Tibial artery (tissue), 4 donors: Measurements from ENCODE around the gene ACIN1.

Experiments
- DNase-seq, 2 donors: peaks; one replicate each; pipeline ENCODE4 v3.0.0-alpha.2; 2019
- H3K27ac ChIP-seq, 2 donors: fragments of 200-600 bp; sonication (generic) in 1 of 2; 1 replicate in 1 of 2; 2 replicates in 1 of 2; pipeline ENCODE4 v1.5.1; 2018 to 2019; ENCODE audit warnings: mild to moderate bottlenecking in 1 of 2
- H3K27me3 ChIP-seq, 2 donors: fragments of 200-600 bp; sonication (generic) in 1 of 2; one replicate each; pipeline versions ENCODE4 v1.5.1 to v1.6.0; 2016 to 2019
- H3K36me3 ChIP-seq, 3 donors: fragments of 200-600 bp; sonication (generic) in 2 of 3; one replicate each; pipeline ENCODE4 v1.5.1; 2016 to 2019; ENCODE audit warnings: mild to moderate bottlenecking in 2 of 3
- H3K4me1 ChIP-seq, 4 donors: fragments of 200-600 bp; sonication (generic) in 2 of 4; 1 replicate in 3 of 4; 2 replicates in 1 of 4; pipeline ENCODE4 v1.5.1; 2016 to 2019
- H3K4me3 ChIP-seq, 2 donors: fragments of 200-600 bp; sonication (generic) in 1 of 2; 1 replicate in 1 of 2; 2 replicates in 1 of 2; pipeline ENCODE4 v1.5.1; 2018 to 2019; ENCODE audit warnings: mild to moderate bottlenecking in 2 of 2
- H3K9me3 ChIP-seq, 3 donors: fragments of 200-600 bp; sonication (generic) in 1 of 3; one replicate each; pipeline ENCODE4 v1.5.1; 2016 to 2019
- intact Hi-C: fragments of 100-400 bp; cut with DNase I; formaldehyde crosslinking; loops from one replicate; pipeline ENCODE4 v1.15.0; 2023; ENCODE audit warnings: low total_unique reads
- TF ChIP-seq, protein P1 (sequence below), 2 experiments: fragments of 200-600 bp in 1 of 2; fragments of 450-650 bp in 1 of 2; IDR thresholded peaks; one replicate each; pipeline ENCODE4 v1.5.1; 2017 to 2019; ENCODE audit warnings: antibody characterized with exemption in 2 of 2, mild to moderate bottlenecking in 1 of 2, moderate library complexity in 1 of 2

ACIN1 gene

DNA sequence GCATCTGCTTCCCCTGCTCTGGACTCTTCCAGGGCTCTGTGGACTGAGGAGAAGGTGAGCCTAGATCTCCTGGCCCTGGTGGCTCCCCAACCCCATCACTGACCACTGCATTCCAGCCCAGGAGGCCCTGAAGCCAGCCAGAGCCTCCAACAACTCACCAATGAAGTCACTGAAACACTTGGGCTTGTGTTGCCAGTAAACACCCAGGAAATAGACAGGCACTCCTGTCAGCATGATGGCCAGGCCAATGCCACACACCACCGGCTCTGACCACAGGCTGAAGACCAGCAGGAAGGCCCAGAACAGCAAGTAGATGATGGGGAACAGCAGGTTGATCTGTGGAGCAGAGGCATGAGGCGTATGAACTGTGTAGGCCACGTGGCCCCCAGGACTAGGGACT is 32.9 kb upstream of the ACIN1 start:
- TF ChIP-seq, protein P1, sequence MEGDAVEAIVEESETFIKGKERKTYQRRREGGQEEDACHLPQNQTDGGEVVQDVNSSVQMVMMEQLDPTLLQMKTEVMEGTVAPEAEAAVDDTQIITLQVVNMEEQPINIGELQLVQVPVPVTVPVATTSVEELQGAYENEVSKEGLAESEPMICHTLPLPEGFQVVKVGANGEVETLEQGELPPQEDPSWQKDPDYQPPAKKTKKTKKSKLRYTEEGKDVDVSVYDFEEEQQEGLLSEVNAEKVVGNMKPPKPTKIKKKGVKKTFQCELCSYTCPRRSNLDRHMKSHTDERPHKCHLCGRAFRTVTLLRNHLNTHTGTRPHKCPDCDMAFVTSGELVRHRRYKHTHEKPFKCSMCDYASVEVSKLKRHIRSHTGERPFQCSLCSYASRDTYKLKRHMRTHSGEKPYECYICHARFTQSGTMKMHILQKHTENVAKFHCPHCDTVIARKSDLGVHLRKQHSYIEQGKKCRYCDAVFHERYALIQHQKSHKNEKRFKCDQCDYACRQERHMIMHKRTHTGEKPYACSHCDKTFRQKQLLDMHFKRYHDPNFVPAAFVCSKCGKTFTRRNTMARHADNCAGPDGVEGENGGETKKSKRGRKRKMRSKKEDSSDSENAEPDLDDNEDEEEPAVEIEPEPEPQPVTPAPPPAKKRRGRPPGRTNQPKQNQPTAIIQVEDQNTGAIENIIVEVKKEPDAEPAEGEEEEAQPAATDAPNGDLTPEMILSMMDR (IDR thresholded peaks at IDR 0.05), result no peak
- peaks cover 63 to 71% (median 65%) of the 10 kb centered on the region in 3 donors for H3K36me3 ChIP-seq

DNA sequence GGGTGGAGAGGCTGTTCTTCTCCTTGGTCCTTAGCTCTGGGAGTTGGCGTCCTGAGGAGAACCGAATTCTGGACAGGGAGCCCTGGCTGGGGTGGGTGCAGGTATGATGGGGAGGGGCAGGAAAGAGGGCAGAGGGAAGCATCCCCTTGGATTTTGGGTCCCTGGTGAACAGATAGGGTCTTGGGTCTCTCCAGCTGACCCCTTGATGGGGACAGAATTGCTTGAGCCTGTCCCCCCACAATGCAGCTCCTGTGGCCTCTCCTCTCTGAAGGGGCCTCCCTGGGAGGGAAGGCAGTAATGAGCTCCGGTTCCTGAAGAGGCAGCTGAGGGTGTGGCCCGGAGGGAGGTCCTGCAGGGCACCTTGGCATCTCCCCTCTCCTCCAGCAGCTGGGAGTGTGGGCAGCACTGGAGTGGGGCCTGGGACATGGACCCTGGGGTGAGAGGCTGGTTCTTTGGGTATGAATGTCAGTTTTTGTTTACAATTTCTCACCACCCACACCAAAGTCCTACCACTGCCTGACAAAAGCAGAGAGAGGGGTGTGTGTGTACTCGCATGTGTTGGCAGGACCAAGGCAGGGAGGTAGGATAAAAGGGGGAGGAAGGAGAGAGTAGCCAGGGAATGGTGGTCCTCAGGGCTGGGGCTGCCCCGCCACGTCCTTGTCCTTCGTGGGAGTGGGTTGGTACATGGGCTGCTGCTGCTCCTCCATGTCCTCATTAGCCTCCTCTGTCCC is 31.8 kb upstream of the ACIN1 start:
- TF ChIP-seq, protein P1 (IDR thresholded peaks at IDR 0.05), result no peak
- Histone ChIP-seq H3K4me3 (no peak overlapping the region), H3K9me3 (no peaks in the 10 kb centered on the region), H3K27me3 (no peaks in the 10 kb centered on the region), H3K36me3 (peaks cover 52 to 59% (median 53%) of the 10 kb centered on the region in 3 donors), H3K4me1 (peaks cover 3 to 37% (median 30%) of the 10 kb centered on the region in 4 donors), H3K27ac (peak overlapping the region; percentile 48 to 68)
- DNase-seq, result no peak
- intact Hi-C loops, result no loop called here

More for the DNA sequence above, 32.9 kb upstream of the ACIN1 start:
- Histone ChIP-seq H3K9me3 (no peaks in the 10 kb centered on the region), H3K4me1 (peaks cover 3 to 35% (median 30%) of the 10 kb centered on the region in 4 donors), H3K27me3 (no peaks in the 10 kb centered on the region), H3K27ac (peak overlapping the region in 1 of 2 donors; percentile 15), H3K4me3 (no peak overlapping the region)
- intact Hi-C loops, result no loop called here
- DNase-seq, result no peak

DNA sequence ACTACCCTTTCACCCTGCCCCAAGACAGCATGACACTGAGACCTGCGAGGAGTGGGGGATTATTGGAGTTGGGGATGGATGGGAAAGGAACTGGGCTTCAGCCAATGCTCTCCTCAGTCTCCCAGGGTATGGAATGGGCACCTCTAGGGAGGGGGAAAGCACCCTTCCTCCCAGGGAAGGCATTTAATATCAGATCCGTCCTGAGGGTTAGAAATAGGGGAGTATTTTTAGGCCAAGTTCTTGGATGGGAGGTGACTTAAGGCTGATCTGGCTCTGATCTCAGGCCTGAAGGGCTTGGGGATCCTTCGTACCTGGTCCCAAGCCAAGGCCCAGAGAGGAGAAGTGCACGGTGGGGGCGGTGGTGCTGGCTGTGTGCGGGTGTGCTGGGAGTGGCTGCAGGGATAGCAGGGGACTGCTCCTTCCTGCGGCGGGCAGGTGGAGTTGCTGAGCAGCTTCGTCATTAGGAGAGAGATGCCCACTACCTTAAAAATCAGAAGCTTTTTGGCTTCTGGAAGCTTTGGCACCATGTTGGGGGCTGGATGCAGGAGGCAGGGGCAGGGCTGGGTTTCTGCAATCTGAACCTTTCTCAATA is 31.1 kb upstream of the ACIN1 start:
- H3K4me3 ChIP-seq, result no peak overlapping the region
- H3K9me3 ChIP-seq, result no peaks in the 10 kb centered on the region
- intact Hi-C loops, result no loop called here
- TF ChIP-seq, protein P1 (IDR thresholded peaks at IDR 0.05), result no peak
- H3K36me3 ChIP-seq, result peaks cover 45 to 52% (median 46%) of the 10 kb centered on the region in 3 donors
- no peak for DNase-seq
- H3K27ac ChIP-seq, result peak overlapping the region; percentile 48 to 68
- H3K4me1 ChIP-seq, result peaks cover 3 to 44% (median 33%) of the 10 kb centered on the region in 4 donors
- H3K27me3 ChIP-seq, result no peaks in the 10 kb centered on the region

DNA sequence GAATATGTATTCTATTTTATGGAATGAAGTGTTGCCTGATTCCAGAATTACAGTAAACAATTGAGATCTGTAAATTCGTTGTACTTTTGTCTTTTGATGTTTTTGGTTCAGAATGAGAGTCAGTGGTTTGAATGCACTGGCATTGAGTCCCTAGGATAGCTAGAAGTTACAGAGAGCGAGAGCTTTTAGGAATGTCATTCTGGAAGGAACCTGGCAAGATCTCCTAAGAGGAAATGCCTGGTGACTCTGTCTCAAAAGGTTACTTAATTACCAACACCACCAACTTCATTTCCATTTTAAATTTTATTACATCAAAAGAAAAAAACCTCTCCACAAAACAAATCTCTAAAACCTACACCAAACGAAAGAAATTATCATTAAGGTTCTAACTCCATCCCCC is 30.1 kb upstream of the ACIN1 start:
- Histone ChIP-seq H3K27me3 (no peaks in the 10 kb centered on the region), H3K4me1 (peaks cover 3 to 45% (median 35%) of the 10 kb centered on the region in 4 donors), H3K27ac (peak overlapping the region; percentile 48 to 68), H3K4me3 (no peak overlapping the region), H3K9me3 (no peaks in the 10 kb centered on the region), H3K36me3 (peaks cover 35 to 42% (median 36%) of the 10 kb centered on the region in 3 donors)
- no peak for DNase-seq
- intact Hi-C loops, result no loop called here
- TF ChIP-seq, protein P1 (IDR thresholded peaks at IDR 0.05), result no peak

DNA sequence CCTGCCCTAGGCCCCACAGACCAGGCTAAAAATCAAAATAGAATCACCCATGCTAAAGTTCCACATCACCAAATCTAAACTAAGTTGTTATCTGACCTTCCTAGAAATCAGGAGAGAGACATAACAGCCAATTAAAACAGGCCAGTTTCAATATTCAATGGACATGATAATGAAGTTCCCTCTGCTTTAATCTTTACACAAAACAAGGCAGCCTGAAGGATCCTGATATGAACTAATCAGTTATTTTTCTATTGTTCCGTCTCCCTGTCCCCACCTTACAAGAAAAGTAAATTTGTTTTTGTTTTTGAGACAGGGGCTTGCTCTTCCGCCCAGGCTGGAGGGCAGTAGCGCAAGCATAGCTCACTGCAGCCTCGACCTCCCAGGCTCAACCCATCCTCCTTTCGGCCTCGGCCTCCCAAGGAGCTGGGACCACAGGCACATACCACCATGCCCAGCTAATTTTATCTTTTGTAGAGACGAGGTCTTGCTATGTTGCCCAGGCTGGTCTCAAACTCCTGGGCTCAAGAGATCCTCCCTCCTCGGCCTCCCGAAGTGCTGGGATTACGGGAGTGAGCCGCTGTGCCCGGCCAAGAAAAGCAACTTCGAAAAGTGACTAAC is 29.5 kb upstream of the ACIN1 start:
- peaks cover 29 to 37% (median 30%) of the 10 kb centered on the region in 3 donors for H3K36me3 ChIP-seq
- no peaks in the 10 kb centered on the region for H3K9me3 ChIP-seq
- TF ChIP-seq, protein P1 (IDR thresholded peaks at IDR 0.05), result no peak
- intact Hi-C loops, result no loop called here
- no peak for DNase-seq
- no peaks in the 10 kb centered on the region for H3K27me3 ChIP-seq
- H3K27ac ChIP-seq, result peak overlapping the region; percentile 48 to 68
- peaks cover 3 to 45% (median 35%) of the 10 kb centered on the region in 4 donors for H3K4me1 ChIP-seq
- H3K4me3 ChIP-seq, result no peak overlapping the region
